WTC11 (cell line): ENCODE results near the gene TINAGL1.

ENCODE experiments used
- TF ChIP-seq, protein P1 (sequence below): sonication (generic); formaldehyde crosslinking; IDR thresholded peaks from 2 replicates; pipeline ENCODE4 v1.8.1; 2022; ENCODE audit warnings: mild to moderate bottlenecking, missing genetic modification reagents, moderate library complexity, borderline replicate concordance
- TF ChIP-seq, protein P2 (sequence below): fragments of 200-600 bp; IDR thresholded peaks from 2 replicates; pipeline ENCODE4 v1.8.0; 2022; ENCODE audit warnings: antibody characterized with exemption

DNA sequence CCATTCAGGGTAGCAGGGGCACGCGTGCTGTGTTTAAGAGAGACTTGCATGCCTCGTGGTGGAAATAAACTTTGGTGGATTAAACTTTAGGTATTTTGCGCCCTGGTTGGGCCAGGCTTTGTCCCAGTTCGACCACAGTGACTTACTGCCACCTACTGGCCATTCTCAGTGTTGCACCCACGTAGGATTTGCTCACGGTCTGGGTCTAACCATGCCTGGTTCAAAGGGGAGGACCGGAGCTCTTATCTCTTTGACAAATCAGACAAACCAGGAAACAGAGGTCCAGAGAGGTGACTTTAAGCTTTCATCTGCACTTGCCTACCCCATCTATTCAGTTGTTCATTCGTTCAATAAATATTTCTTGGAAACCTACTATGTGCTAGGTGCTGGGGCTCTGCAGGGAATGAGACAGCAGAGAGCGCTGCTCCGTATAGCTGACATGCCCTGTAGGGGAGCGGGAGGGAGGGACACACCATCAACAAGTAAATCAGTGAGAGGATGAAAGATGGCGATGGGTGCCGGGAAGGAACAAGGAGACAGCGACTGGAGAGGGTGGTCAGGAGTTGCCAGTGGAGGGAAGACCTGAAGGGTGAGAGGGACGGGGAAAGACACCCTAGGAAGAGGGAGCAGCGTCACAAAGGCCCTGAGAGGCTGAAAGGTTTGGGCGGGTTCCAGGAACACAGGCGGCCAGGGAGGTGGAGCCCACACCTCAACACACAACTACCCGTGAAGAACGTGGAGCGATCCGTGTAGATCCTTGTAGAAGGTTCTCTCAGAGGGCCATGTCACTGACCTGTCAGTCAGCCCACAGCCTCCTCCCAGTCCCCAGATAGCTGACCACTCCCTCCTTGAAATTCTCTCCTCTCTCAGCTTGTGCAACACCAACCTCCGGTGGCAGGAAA lies 27.2 kb upstream of the TINAGL1 start:
- TF ChIP-seq, protein P1, sequence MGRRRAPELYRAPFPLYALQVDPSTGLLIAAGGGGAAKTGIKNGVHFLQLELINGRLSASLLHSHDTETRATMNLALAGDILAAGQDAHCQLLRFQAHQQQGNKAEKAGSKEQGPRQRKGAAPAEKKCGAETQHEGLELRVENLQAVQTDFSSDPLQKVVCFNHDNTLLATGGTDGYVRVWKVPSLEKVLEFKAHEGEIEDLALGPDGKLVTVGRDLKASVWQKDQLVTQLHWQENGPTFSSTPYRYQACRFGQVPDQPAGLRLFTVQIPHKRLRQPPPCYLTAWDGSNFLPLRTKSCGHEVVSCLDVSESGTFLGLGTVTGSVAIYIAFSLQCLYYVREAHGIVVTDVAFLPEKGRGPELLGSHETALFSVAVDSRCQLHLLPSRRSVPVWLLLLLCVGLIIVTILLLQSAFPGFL (CRISPR knock-in tag) = no peak
- TF ChIP-seq, protein P2, sequence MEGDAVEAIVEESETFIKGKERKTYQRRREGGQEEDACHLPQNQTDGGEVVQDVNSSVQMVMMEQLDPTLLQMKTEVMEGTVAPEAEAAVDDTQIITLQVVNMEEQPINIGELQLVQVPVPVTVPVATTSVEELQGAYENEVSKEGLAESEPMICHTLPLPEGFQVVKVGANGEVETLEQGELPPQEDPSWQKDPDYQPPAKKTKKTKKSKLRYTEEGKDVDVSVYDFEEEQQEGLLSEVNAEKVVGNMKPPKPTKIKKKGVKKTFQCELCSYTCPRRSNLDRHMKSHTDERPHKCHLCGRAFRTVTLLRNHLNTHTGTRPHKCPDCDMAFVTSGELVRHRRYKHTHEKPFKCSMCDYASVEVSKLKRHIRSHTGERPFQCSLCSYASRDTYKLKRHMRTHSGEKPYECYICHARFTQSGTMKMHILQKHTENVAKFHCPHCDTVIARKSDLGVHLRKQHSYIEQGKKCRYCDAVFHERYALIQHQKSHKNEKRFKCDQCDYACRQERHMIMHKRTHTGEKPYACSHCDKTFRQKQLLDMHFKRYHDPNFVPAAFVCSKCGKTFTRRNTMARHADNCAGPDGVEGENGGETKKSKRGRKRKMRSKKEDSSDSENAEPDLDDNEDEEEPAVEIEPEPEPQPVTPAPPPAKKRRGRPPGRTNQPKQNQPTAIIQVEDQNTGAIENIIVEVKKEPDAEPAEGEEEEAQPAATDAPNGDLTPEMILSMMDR = peak; percentile 91
